WI38 (cell line): ENCODE data around the gene GPSM1.

Experiments used
- H3K4me3 ChIP-seq: 2 replicates; pipeline ENCODE4 v1.5.1; 2011; ENCODE audit warnings: low read depth, mild to moderate bottlenecking, control low read depth, low read length
- CTCF ChIP-seq: IDR thresholded peaks from 2 replicates; pipeline ENCODE4 v1.5.1; 2012; ENCODE audit warnings: low read depth, mild to moderate bottlenecking, control low read depth, low read length

GPSM1 gene

GRCh38 chr9:136378170-136379002 lies 51.0 kb downstream of the GPSM1 start:
- no peak overlapping the region for H3K4me3 ChIP-seq
- TF ChIP-seq CTCF: no peak

DNA sequence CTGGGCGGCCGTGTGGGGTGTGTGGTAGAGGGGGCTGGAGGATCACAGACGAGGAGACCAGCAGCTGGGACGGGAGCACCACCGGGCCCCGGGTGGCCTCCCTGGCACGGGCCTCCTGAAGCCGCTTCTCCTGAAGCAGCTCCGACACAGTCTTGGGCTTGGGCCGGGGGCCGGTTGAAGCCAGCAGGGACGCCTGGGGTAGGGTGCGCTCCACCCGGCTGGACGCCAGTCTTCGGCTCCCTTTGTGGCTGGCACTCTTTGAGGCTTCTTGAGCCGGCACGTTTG lies 51.6 kb downstream of the GPSM1 start:
- no peak overlapping the region for H3K4me3 ChIP-seq
- no peak for TF ChIP-seq CTCF

GRCh38 chr9:136379401-136379800 lies 52.1 kb downstream of the GPSM1 start:
- no peak for TF ChIP-seq CTCF

DNA sequence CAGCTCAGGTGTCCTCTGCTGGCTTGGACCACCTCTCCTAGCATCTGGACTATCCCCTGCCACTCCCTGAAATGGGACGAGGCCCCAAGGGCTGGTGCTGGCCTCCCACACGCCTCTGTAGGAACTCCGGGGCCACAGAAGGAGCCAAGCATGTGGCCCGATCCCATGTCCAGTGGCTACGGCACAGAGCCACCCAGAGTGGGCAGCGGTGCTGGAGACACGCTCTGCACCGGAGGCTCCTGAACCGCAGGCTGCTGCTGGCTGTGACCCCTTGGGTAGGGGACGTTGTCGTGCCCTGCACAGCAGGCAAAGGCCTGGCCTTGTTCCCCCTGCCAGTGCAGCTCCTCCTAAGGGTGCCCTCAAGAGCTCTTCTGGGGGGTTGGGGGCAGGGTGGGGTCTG lies 52.6 kb downstream of the GPSM1 start:
- no peak overlapping the region for H3K4me3 ChIP-seq
- no peak for TF ChIP-seq CTCF

More at GRCh38 chr9:136379401-136379800, 52.1 kb downstream of the GPSM1 start:
- no peak overlapping the region for H3K4me3 ChIP-seq

GRCh38 chr9:136380381-136380780 lies 53.0 kb downstream of the GPSM1 start:
- TF ChIP-seq CTCF: no peak
- no peak overlapping the region for H3K4me3 ChIP-seq

GRCh38 chr9:136381311-136381710 lies 54.0 kb downstream of the GPSM1 start:
- no peak for TF ChIP-seq CTCF
- no peak overlapping the region for H3K4me3 ChIP-seq

GRCh38 chr9:136381966-136382513 lies 54.7 kb downstream of the GPSM1 start:
- H3K4me3 ChIP-seq: no peak overlapping the region
- no peak for TF ChIP-seq CTCF
